ENCODE measurements around the gene NKAIN2.

GRCh38 chr6:123953920-123954319, 150.3 kb downstream of the NKAIN2 start:
- TF ChIP-seq CTCF (IDR thresholded peaks at IDR 0.05; ENCODE audit: low read length) = no peak
- no peak for TF ChIP-seq EZH2 (optimal IDR thresholded peaks at IDR 0.05; ENCODE audit: low read depth, low read length)
- TF ChIP-seq EZH2phosphoT487 (IDR thresholded peaks at IDR 0.05; ENCODE audit: low read length) = no peak
